Ramos (cell line): ENCODE data around the gene MYOT.

Source experiments
- in situ Hi-C: fragments of 300-500 bp; cut with MboI; formaldehyde crosslinking; loops from one replicate; pipeline ENCODE4 v1.14.3; 2022; ENCODE audit warnings: low sequenced_read_pairs; ENCODE audit not compliant: unreplicated experiment

The MYOT gene

GRCh38 chr5:137894586-137894985, 26.9 kb downstream of the MYOT start:
- in situ Hi-C loops = no loop called here

- in situ Hi-C loops = no loop called here
Observed at GRCh38 chr5:137896560-137896959, 28.9 kb downstream of the MYOT start.

- in situ Hi-C loops = no loop called here
Observed at GRCh38 chr5:137899493-137899892, 31.8 kb downstream of the MYOT start.

- in situ Hi-C loops = no loop called here
Observed at GRCh38 chr5:137901011-137901817, 33.6 kb downstream of the MYOT start.

- in situ Hi-C loops = no loop called here
Observed at GRCh38 chr5:137902408-137903133, 34.9 kb downstream of the MYOT start.

GRCh38 chr5:137914758-137915157, 47.1 kb downstream of the MYOT start:
- in situ Hi-C loops = no loop called here

GRCh38 chr5:137916923-137917322, 49.3 kb downstream of the MYOT start:
- in situ Hi-C loops = no loop called here

- in situ Hi-C loops = no loop called here
Observed at GRCh38 chr5:137921931-137922330, 54.3 kb downstream of the MYOT start.

GRCh38 chr5:137923856-137924255, 56.2 kb downstream of the MYOT start:
- in situ Hi-C loops = no loop called here

GRCh38 chr5:137932800-137933199, 65.1 kb downstream of the MYOT start:
- in situ Hi-C loops = no loop called here

- in situ Hi-C loops = no loop called here
Observed at GRCh38 chr5:137933491-137933911, 65.8 kb downstream of the MYOT start.

GRCh38 chr5:137935190-137935589, 67.5 kb downstream of the MYOT start:
- in situ Hi-C loops = no loop called here

GRCh38 chr5:137935694-137936093, 68.0 kb downstream of the MYOT start:
- in situ Hi-C loops = no loop called here
